Esophagus squamous epithelium (tissue), 4 donors: ENCODE measurements around the gene SV2B.

Experiments
- POLR2A ChIP-seq, 4 donors: fragments of 450-650 bp; IDR thresholded peaks; one replicate each; pipeline ENCODE4 v1.6.1; 2017; ENCODE audit warnings: antibody characterized with exemption in 4 of 4, mild to moderate bottlenecking in 4 of 4, moderate library complexity in 3 of 4
- TF ChIP-seq, protein P1 (sequence below), 6 experiments: fragments of 450-650 bp in 4 of 6; fragments of 200-600 bp in 2 of 6; sonication (generic) in 2 of 6; IDR thresholded peaks; one replicate each; pipeline ENCODE4 v1.5.1; 2016 to 2019; ENCODE audit warnings: antibody characterized with exemption in 6 of 6, mild to moderate bottlenecking in 4 of 6, moderate library complexity in 4 of 6

DNA sequence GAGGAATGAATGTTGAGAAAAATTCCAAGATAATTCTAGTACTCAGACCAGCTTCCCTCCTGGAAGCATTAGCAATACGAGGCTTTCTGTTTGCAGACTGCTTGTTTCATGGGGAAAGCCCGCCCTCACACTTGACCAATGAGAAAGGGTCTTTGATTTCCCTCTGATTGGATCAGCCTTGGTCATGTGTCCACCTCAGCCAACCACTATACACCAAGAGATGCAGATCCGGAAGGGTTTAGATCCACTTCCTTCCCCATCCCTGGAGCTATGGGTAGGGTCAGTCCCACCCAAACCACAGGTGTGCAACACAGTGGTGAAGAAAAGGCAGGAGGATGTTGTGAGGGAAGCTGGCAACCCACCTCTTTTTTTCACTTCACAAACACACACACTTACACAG lies 154.7 kb downstream of the SV2B start:
- TF ChIP-seq POLR2A (IDR thresholded peaks at IDR 0.05) = no peak
- TF ChIP-seq, protein P1, sequence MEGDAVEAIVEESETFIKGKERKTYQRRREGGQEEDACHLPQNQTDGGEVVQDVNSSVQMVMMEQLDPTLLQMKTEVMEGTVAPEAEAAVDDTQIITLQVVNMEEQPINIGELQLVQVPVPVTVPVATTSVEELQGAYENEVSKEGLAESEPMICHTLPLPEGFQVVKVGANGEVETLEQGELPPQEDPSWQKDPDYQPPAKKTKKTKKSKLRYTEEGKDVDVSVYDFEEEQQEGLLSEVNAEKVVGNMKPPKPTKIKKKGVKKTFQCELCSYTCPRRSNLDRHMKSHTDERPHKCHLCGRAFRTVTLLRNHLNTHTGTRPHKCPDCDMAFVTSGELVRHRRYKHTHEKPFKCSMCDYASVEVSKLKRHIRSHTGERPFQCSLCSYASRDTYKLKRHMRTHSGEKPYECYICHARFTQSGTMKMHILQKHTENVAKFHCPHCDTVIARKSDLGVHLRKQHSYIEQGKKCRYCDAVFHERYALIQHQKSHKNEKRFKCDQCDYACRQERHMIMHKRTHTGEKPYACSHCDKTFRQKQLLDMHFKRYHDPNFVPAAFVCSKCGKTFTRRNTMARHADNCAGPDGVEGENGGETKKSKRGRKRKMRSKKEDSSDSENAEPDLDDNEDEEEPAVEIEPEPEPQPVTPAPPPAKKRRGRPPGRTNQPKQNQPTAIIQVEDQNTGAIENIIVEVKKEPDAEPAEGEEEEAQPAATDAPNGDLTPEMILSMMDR (IDR thresholded peaks at IDR 0.05) = no peak
